ENCODE measurements around the gene LRRC7. TPM values are rescaled to one million over a fixed set of nuclear protein-coding genes. Genes with fewer than 3 reads are reported as not detected.

LRRC7 gene
- total RNA-seq, 2 donors from 2014 or later, result 0.12 to 1.0 TPM

GRCh38 chr1:70092526-70092925 lies 524.8 kb downstream of the LRRC7 start:
- no peak for DNase-seq
- intact Hi-C loops (cut with DNase I, micrococcal nuclease), result no loop called here
- no peak for ATAC-seq

GRCh38 chr1:70093250-70093975 lies 525.7 kb downstream of the LRRC7 start:
- DNase-seq (no peak), ATAC-seq (no peak)
- intact Hi-C loops (cut with DNase I, micrococcal nuclease), result no loop called here

DNA sequence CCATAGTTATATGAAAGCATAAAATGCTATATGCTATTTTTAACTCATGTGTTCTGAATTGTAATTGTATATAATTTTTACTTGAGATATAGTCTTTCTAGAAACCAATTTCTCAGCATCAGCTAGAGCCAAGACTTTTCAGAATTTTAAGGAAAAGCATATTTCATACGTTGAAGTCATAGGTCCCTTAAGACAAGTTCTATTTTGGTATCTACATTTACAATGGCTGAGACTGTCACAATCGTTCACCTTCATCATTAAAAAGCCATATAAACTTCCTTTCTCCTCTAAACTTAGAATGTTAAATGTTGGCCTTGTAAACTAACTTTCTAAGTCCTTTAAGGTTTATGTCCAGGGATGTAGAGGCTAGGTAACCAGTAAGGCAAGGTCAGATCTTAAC lies 533.5 kb downstream of the LRRC7 start:
- intact Hi-C loops (cut with DNase I, micrococcal nuclease), result no loop called here
- ATAC-seq (no peak), DNase-seq (no peak)

DNA sequence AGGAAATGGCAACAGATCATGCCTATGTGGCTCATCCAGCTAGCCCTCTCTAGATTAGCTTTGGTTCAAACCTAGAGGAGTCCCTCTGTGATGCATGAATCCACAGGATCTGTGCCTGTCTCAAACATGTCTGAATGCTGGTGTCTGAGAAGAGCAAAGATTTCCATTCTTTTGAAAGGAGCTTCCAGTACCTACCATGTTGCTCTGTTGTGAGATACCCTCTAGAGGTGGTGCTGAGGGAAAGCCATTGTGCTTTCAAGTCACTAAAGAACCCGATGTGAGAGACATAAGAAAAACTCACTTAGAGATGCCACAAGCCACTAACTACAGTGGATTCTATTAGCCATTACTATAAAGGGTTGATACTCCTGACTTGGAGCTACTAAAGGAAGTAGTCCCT lies 534.1 kb downstream of the LRRC7 start:
- ATAC-seq (no peak), DNase-seq (no peak)
- intact Hi-C loops (cut with DNase I, micrococcal nuclease), result no loop called here

- DNase-seq (no peak), ATAC-seq (no peak)
- intact Hi-C loops (cut with DNase I, micrococcal nuclease), result no loop called here
Measured at GRCh38 chr1:70103770-70104169, 536.0 kb downstream of the LRRC7 start.

- intact Hi-C loops (cut with DNase I, micrococcal nuclease), result no loop called here
- DNase-seq (no peak), ATAC-seq (no peak)
Measured at GRCh38 chr1:70109241-70109640, 541.5 kb downstream of the LRRC7 start.

DNA sequence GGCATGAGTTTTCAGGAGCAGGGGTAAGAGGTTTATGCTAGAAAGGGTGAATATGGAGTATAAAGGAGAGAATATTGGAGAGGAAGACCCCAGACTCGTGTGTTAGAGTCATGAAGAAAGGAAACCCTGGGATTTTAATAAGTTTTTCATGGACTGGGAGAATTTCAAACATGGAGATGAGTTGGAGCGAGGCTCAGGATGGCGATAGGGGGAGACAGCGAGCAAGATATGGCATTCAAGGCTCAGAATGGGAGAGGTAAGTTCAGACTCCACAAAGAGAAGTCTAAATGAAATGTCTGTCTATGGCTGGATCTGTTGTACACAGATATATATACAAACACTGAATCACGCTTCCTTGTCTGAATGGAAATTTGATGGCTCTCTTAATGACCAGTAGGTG lies 545.1 kb downstream of the LRRC7 start:
- intact Hi-C loops (cut with DNase I, micrococcal nuclease), result no loop called here
- no peak for DNase-seq
- no peak for ATAC-seq

DNA sequence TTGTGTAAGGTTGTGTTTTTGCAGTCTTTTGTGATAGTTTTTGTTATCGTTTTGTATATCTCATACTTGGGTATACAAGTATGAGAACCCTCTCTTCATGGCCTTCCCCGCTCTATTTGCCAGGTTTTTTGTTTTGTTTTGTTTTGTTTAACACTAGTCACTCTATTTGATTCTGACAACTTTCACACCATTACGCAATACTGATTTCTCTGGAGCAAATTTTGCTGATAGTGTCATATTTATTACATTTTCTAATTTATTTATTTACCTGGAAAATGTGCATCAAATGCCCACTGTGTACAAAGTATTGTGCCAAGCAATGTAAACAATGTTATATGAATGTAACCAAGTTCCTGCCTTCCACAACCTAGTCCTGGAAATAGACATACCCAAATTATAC lies 547.6 kb downstream of the LRRC7 start:
- ATAC-seq (no peak), DNase-seq (no peak)
- intact Hi-C loops (cut with DNase I, micrococcal nuclease), result no loop called here

DNA sequence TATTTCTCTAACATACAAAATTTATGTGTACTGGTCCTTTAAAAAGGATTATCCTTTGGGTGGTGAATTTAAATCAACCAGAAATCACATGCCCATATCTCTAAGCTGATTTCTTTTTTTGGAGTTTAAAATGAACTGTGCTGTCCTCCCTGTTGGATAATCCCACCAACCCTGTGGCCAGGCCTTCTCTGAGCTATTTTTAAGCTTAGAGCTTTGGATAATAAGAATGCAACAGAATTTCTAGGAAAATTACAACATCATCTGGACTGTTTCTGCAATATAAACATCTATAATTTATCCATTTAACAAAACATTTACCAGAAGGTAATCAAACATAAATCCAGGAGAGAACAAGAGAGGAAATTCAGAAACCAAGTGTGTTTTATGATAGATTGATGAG lies 549.3 kb downstream of the LRRC7 start:
- ATAC-seq (no peak), DNase-seq (no peak)
- intact Hi-C loops (cut with DNase I, micrococcal nuclease), result no loop called here

- ATAC-seq, result no peak
- DNase-seq, result no peak
- intact Hi-C loops (cut with DNase I, micrococcal nuclease), result no loop called here
Measured at GRCh38 chr1:70134148-70134547, 566.4 kb downstream of the LRRC7 start.

DNA sequence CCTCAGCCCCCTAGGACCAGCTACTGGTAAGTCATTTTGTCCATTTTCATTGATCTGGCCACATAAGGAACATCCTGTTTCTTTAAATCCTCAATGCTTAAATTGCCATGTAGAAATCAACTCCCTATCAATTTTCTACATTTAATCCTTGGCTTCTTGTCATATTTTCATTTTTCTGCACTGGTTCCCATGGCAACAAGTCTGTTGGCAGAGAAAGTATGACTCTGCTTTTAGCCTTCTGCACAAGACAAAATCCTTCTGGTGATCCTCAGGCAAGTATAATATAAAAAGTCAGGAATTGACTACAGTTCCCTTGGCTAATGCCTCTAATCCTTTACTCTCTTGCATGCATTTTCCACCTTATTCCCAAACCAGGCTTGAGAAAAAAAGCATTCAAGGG lies 572.6 kb downstream of the LRRC7 start:
- DNase-seq (no peak), ATAC-seq (no peak)
- intact Hi-C loops (cut with DNase I, micrococcal nuclease), result no loop called here

GRCh38 chr1:70140894-70141293 lies 573.2 kb downstream of the LRRC7 start:
- DNase-seq, result no peak
- no peak for ATAC-seq
- intact Hi-C loops (cut with DNase I, micrococcal nuclease), result no loop called here

DNA sequence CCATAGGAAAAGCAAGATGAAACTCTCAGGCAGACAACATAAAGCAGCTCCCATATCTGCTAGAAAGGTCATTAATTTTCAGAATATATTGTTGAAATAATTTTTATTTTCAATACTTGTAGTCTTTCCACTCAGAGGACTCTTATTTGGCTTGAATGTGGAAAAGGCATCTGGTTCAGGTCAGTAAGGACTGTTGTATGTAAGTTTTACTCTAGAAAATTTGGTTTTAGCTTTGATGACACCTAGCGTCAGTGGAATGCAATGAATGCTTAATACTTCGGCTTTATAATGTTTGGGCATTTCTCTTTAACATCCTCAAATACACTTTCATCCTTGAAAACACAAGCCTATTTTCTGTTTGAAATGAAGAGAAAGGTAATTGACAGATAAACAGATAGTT lies 574.4 kb downstream of the LRRC7 start:
- intact Hi-C loops (cut with DNase I, micrococcal nuclease), result no loop called here
- DNase-seq, result no peak
- ATAC-seq, result no peak

DNA sequence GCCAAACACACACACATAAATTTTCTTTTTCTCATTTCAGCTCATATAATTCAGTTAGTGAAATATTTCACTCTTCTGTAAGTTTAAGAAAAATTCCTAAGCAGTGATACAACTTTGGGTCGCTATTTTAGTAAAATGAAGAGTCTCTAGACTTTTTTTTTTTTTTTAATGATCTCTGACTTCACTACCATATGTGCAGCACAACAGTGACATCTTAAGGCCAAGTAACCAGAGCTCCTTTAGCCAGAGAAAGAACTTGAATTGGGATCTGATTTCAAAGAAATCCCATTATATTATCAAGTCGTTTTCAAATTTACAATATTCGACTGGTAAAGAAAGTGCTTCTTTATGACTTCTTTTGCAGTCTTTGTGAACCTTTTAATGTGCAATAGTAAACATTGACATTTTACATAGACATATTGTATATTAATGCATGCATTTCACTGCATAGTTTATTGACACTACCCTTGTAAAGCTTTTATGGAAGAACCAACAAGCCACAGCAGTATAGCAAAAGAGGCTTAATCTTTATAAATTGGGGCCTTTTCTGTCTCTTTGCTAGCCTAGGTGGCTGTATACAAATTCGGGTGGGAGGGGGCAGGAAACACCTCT lies 575.4 kb downstream of the LRRC7 start:
- intact Hi-C loops (cut with DNase I, micrococcal nuclease), result no loop called here
- DNase-seq, result no peak
- ATAC-seq, result no peak

GRCh38 chr1:70146488-70146887 lies 578.8 kb downstream of the LRRC7 start:
- intact Hi-C loops (cut with DNase I, micrococcal nuclease), result no loop called here
- no peak for DNase-seq
- ATAC-seq, result no peak

DNA sequence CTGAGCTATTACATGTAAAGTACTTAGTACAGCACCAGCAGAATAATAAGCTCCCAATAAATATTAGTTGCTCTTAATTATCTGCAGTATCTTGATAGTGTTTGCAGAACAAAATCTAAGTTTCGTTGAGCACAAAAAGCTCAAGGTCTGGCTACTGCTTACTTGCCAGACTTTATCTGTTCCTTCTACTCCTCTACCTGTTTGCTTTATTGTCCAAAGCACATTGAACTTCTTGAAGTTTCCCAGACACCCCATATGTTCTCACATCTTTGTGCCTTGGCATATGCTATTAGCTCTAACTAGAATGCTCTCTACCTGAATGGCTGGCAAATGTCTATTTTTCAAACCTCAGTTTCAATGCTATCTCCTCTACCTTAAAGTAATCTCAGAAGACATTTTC lies 582.7 kb downstream of the LRRC7 start:
- no peak for ATAC-seq
- DNase-seq, result no peak
- intact Hi-C loops (cut with DNase I, micrococcal nuclease), result no loop called here

DNA sequence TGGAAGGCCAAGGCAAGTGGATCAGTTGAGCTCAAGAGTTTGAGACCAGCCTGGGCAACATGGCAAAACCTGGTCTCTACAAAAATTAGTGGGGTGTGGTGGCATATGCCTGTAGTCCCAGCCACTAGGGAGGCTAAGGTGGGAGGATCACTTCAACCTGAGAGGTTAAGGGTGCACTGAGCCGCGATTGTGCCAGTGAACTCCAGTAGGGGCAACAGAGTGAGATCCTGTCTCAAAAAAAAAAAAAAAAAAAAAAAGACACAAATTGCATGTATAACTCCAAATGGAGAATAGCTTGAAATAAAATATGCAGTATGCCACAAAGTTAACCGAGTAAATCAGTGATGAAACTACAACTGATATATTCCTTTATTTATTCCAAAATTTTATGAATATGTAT lies 586.0 kb downstream of the LRRC7 start:
- intact Hi-C loops (cut with DNase I, micrococcal nuclease), result no loop called here

DNA sequence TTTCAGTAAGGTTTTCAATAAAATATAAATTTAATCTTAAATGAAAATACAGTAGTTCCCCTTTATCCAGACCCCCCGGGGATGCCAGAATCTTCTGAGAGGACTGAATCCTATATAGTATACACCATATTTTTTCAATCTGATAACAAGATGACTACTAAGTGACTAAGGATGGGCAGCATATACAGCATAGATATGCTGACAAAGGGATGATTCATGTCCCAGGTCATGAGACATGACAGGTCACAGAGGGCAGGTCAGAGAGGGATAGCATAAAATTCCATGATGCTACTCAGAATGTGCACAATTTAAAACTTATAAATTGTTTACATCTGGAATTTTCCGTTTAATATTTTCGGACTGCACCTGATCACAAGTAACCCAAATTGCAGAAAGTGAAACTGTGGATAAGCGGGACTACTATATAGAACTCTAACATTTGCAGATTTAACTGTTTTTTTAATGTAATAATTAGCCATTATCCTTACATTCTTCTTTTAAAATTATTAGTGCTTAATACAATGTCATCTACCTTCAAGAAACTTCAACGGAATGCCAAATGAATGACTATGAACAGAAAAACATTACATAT lies 588.9 kb downstream of the LRRC7 start:
- ATAC-seq (no peak), DNase-seq (no peak)
- intact Hi-C loops (cut with DNase I, micrococcal nuclease), result no loop called here

More for the DNA sequence above, 586.0 kb downstream of the LRRC7 start:
- DNase-seq (no peak), ATAC-seq (no peak)

DNA sequence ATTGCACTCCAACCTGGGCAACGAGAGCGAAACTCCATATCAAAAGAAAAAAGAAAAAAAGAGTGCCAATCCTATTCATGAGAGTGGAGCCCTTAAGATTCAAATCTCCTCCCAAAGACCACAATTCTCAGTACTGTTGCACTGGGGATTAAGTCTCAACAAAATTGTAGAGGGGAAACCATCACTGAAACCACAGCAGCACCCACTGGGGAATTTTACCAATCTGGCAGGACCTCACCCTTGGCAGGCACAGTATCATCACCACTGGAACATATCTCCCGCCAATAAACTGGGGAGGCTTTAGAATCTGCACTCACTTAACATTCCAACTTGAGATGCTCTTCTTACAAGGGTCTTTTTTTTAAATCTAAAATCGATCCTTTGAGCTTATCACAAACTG lies 596.6 kb downstream of the LRRC7 start:
- ATAC-seq (no peak), DNase-seq (no peak)
- intact Hi-C loops (cut with DNase I, micrococcal nuclease), result no loop called here

- intact Hi-C loops (cut with DNase I, micrococcal nuclease), result no loop called here
- ATAC-seq, result no peak
- no peak for DNase-seq
Measured at GRCh38 chr1:70168283-70168682, 600.6 kb downstream of the LRRC7 start.
